Fibroblast of skin of abdomen (primary cell): ENCODE results near the gene ZCCHC8.
A peak's percentile ranks its signal among the peaks of the same experiment; 100 is the strongest.

Source experiments
- DNase-seq: peaks from one replicate; pipeline ENCODE4 v3.0.0-alpha.2; 2013

The ZCCHC8 gene

GRCh38 chr12:122422730-122423257, 77.9 kb downstream of the ZCCHC8 start:
- peak; percentile 61 for DNase-seq

- DNase-seq: peak; percentile 73
Measured at GRCh38 chr12:122421821-122422729, 78.7 kb downstream of the ZCCHC8 start, which contains the start of gene CLIP1. Gene CLIP1, minus strand, starts transcription at chr12:122422669. Its CDS starts 42,217 bp downstream, at chr12:122380452.
